ENCODE data around the gene FKBP14.
A peak's percentile ranks its signal among the peaks of the same experiment; 100 is the strongest.

Gene FKBP14

GRCh38 chr7:30026229-30027064 is at the start of gene FKBP14:
TSS of gene FKBP14 (minus strand) at chr7:30026702. CDS start at chr7:30026508, 194 bp downstream.
- TF ChIP-seq TSHZ2 (CRISPR knock-in tag; IDR thresholded peaks at IDR 0.05) (peak; percentile 29; the same call in 1 of the 2 replicates), ZNF565 (CRISPR knock-in tag; conservative IDR thresholded peaks at IDR 0.05; ENCODE audit: low read depth) (no peak)
- peak; percentile 91 for ATAC-seq

- ATAC-seq = peak; percentile 86
Observed at GRCh38 chr7:30074422-30075030, 48.0 kb upstream of the FKBP14 start.

GRCh38 chr7:30072735-30073134 is 46.2 kb upstream of the FKBP14 start:
- ATAC-seq = no peak
- TF ChIP-seq ZNF8 (CRISPR knock-in tag; IDR thresholded peaks at IDR 0.05) (no peak), ESRRG (CRISPR knock-in tag; IDR thresholded peaks at IDR 0.05) (no peak), TSHZ2 (CRISPR knock-in tag; IDR thresholded peaks at IDR 0.05) (no peak), SNAI2 (CRISPR knock-in tag; IDR thresholded peaks at IDR 0.05) (no peak), PPARA (CRISPR knock-in tag; IDR thresholded peaks at IDR 0.05; ENCODE audit: borderline replicate concordance) (no peak), ZFP30 (CRISPR knock-in tag; IDR thresholded peaks at IDR 0.05) (no peak), ZNF70 (CRISPR knock-in tag; IDR thresholded peaks at IDR 0.05) (no peak), ARNTL (CRISPR knock-in tag; IDR thresholded peaks at IDR 0.05; ENCODE audit: borderline replicate concordance, low read depth) (no peak), CREB5 (CRISPR knock-in tag; IDR thresholded peaks at IDR 0.05; ENCODE audit: low read depth) (no peak), ZNF565 (CRISPR knock-in tag; conservative IDR thresholded peaks at IDR 0.05; ENCODE audit: low read depth) (no peak)

More at GRCh38 chr7:30074422-30075030, 48.0 kb upstream of the FKBP14 start:
- TF ChIP-seq POU6F1 (CRISPR knock-in tag; IDR thresholded peaks at IDR 0.05; ENCODE audit: borderline replicate concordance, low read depth) (no peak), ZNF8 (CRISPR knock-in tag; IDR thresholded peaks at IDR 0.05) (no peak), RARB (CRISPR knock-in tag; IDR thresholded peaks at IDR 0.05) (no peak), ZFP30 (CRISPR knock-in tag; IDR thresholded peaks at IDR 0.05) (no peak), CSDC2 (CRISPR knock-in tag; IDR thresholded peaks at IDR 0.05) (no peak), ISL1 (CRISPR knock-in tag; IDR thresholded peaks at IDR 0.05) (no peak), SNAI2 (CRISPR knock-in tag; IDR thresholded peaks at IDR 0.05) (no peak), TOX (CRISPR knock-in tag; IDR thresholded peaks at IDR 0.05; ENCODE audit: borderline replicate concordance) (no peak), ZC3H10 (CRISPR knock-in tag; IDR thresholded peaks at IDR 0.05) (no peak), BACH2 (CRISPR knock-in tag; IDR thresholded peaks at IDR 0.05; ENCODE audit: borderline replicate concordance) (no peak), TSHZ2 (CRISPR knock-in tag; IDR thresholded peaks at IDR 0.05) (no peak), CREB5 (CRISPR knock-in tag; IDR thresholded peaks at IDR 0.05; ENCODE audit: low read depth) (no peak), GLIS3 (CRISPR knock-in tag; IDR thresholded peaks at IDR 0.05) (no peak)

Measured in SK-N-SH treated with all-trans-retinoic acid at 6 μM for 48 hours (cell line).